Mucosa of rectum (tissue), 2 donors: ENCODE measurements around the gene ITSN1.

Experiments
- H3K27ac ChIP-seq, 2 donors: one replicate each; pipeline ENCODE4 v1.7.0; 2013; ENCODE audit warnings: inconsistent platforms in 2 of 2, low read depth in 2 of 2, low read length in 2 of 2
- H3K27me3 ChIP-seq, 2 donors: one replicate each; pipeline ENCODE4 v1.7.0; 2013; ENCODE audit warnings: low read length in 2 of 2; ENCODE audit not compliant: control insufficient read depth in 2 of 2, insufficient read depth in 2 of 2
- H3K36me3 ChIP-seq, 2 donors: one replicate each; pipeline ENCODE4 v1.7.0; 2013; ENCODE audit warnings: low read length in 2 of 2; ENCODE audit not compliant: control insufficient read depth in 2 of 2, insufficient read depth in 2 of 2
- H3K4me1 ChIP-seq, 2 donors: one replicate each; pipeline ENCODE4 v1.7.0; 2013; ENCODE audit warnings: low read length in 2 of 2, mild to moderate bottlenecking in 1 of 2; ENCODE audit not compliant: control insufficient read depth in 2 of 2, insufficient read depth in 2 of 2
- H3K4me3 ChIP-seq, 2 donors: one replicate each; pipeline ENCODE4 v1.7.0; 2013; ENCODE audit warnings: low read length in 2 of 2
- H3K9ac ChIP-seq, 2 donors: one replicate each; pipeline ENCODE4 v1.7.0; 2013; ENCODE audit warnings: low read length in 2 of 2, low read depth in 1 of 2, mild to moderate bottlenecking in 1 of 2
- H3K9me3 ChIP-seq, 2 donors: one replicate each; pipeline ENCODE4 v1.7.0; 2013; ENCODE audit warnings: low read length in 2 of 2; ENCODE audit not compliant: control insufficient read depth in 2 of 2
- donor health status: healthy.
- donor health status: Normal muscosa, but diverticular disease.

Gene ITSN1

DNA sequence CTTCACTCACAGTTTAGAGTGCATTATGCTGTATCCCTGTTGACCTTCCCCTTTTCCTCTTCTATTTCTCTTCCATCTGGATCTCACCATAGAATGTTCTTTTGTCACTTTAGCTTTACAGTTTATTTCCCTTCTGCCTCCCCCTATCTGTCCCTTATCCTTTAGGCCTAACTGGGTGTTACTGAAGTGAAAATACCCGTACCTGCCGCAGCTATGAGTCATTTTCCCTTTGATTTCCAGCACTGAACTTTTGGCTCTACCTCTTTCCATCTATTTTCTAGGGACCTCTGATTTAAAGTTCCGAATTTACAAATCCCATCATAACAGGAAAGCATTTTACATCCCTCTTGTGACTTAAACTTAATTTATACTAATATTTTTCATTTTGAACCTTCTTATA is 19.7 kb downstream of the ITSN1 start:
- H3K27me3 ChIP-seq = no peaks in the 10 kb centered on the region
- H3K4me3 ChIP-seq = no peak overlapping the region
- peaks cover 1 to 7% of the 10 kb centered on the region in 2 donors for H3K4me1 ChIP-seq
- no peak overlapping the region for H3K27ac ChIP-seq
- H3K9ac ChIP-seq = no peak overlapping the region
- H3K36me3 ChIP-seq = no peaks in the 10 kb centered on the region
- H3K9me3 ChIP-seq = no peaks in the 10 kb centered on the region

- Histone ChIP-seq H3K27ac (no peak overlapping the region), H3K27me3 (no peaks in the 10 kb centered on the region), H3K4me3 (no peak overlapping the region), H3K9ac (no peak overlapping the region), H3K4me1 (no peaks in the 10 kb centered on the region), H3K36me3 (no peaks in the 10 kb centered on the region), H3K9me3 (no peaks in the 10 kb centered on the region)
Observed at GRCh38 chr21:33663241-33663640, 20.9 kb downstream of the ITSN1 start.

GRCh38 chr21:33664135-33664534 is 21.8 kb downstream of the ITSN1 start:
- Histone ChIP-seq H3K4me1 (no peaks in the 10 kb centered on the region), H3K36me3 (no peaks in the 10 kb centered on the region), H3K9ac (no peak overlapping the region), H3K27me3 (no peaks in the 10 kb centered on the region), H3K4me3 (no peak overlapping the region), H3K27ac (no peak overlapping the region), H3K9me3 (no peaks in the 10 kb centered on the region)

DNA sequence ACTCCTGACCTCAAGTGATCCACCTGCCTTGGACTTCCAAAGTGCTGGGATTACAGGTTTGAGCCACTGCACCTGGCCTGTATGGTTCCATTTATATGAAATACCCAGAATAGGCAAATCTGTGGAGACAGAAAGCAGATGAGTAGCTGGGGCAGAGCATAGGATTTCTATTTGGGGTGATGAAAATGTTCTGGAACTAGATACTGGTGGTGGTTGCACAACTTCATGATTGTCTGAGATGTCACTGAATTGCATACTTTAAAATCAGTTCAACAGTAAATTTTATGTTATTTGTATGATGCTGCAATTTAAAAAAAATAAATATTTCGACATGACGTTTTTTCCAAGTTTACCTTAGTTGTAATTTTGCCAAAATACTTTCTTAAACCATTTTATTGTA is 23.9 kb downstream of the ITSN1 start:
- Histone ChIP-seq H3K9ac (no peak overlapping the region), H3K27ac (no peak overlapping the region), H3K36me3 (no peaks in the 10 kb centered on the region), H3K4me1 (no peaks in the 10 kb centered on the region), H3K4me3 (no peak overlapping the region), H3K9me3 (no peaks in the 10 kb centered on the region), H3K27me3 (no peaks in the 10 kb centered on the region)

DNA sequence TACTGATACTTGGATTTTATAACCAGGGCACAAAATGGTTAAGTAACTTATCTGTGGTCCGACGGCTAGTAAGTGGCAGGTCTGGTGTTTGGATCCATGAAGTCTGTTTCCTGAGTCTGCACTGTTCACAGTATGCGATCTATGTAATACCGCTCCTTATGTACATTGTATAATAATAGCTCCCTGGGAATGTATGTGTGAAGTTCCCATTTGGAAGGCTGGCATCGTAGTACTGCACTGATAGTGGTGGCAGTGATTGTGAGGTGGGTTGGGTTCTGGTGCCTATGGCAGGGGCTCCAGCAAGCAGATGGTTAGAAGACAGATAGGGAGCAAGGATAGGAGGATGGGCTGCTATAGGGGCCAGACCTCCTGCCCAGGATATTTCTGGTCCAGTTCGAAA is 25.3 kb downstream of the ITSN1 start:
- no peaks in the 10 kb centered on the region for H3K36me3 ChIP-seq
- no peaks in the 10 kb centered on the region for H3K4me1 ChIP-seq

DNA sequence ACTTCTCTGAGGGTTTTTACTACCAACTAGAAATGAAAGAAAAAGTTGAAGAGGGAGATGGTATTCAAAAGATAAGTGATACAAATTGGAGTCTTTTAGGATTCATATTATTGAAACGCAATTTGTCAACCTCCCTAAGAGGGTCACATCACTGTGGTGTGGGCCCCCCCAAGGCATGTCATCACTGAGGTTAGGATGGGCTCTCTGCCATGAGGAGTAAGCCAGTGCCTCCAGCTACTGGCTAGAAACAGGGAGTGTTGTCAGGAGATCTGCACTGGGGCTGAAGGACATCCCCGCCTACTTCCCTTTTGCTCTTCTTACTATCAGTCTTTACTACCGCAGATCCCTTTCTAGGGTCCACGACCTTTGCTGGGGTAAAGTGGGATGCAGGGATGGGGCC is 25.9 kb downstream of the ITSN1 start:
- H3K27ac ChIP-seq = no peak overlapping the region
- H3K9me3 ChIP-seq = no peaks in the 10 kb centered on the region
- H3K9ac ChIP-seq = no peak overlapping the region
- no peaks in the 10 kb centered on the region for H3K4me1 ChIP-seq
- H3K36me3 ChIP-seq = no peaks in the 10 kb centered on the region
- no peaks in the 10 kb centered on the region for H3K27me3 ChIP-seq
- H3K4me3 ChIP-seq = no peak overlapping the region

More for the DNA sequence above, 25.3 kb downstream of the ITSN1 start:
- no peaks in the 10 kb centered on the region for H3K27me3 ChIP-seq
- H3K9ac ChIP-seq = no peak overlapping the region
- H3K9me3 ChIP-seq = no peaks in the 10 kb centered on the region
- H3K4me3 ChIP-seq = no peak overlapping the region
- H3K27ac ChIP-seq = no peak overlapping the region

DNA sequence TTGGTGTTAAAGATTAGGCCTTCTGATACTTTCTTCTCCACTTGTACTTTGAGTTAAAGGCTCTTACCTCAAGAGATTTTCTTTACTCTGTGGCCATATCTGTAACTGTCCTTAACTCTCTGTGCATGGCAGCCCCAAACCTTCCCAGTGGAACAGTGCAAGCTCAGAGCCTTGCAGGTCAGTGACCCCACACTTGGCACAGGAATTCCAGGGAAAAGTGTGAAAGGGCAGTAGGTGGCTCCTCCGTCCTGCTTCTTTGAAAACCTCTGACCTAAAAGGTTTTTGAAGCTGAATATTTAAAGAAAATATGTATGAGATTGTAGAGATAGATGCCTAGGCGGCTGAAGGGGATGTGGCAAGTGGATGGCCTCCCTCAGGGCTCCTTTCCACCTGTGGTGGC is 26.3 kb downstream of the ITSN1 start:
- H3K4me1 ChIP-seq = no peaks in the 10 kb centered on the region
- no peak overlapping the region for H3K27ac ChIP-seq
- H3K27me3 ChIP-seq = no peaks in the 10 kb centered on the region
- H3K36me3 ChIP-seq = no peaks in the 10 kb centered on the region
- no peak overlapping the region for H3K9ac ChIP-seq
- no peak overlapping the region for H3K4me3 ChIP-seq
- H3K9me3 ChIP-seq = no peaks in the 10 kb centered on the region

- Histone ChIP-seq H3K36me3 (no peaks in the 10 kb centered on the region), H3K4me1 (no peaks in the 10 kb centered on the region), H3K9me3 (no peaks in the 10 kb centered on the region), H3K4me3 (no peak overlapping the region), H3K27ac (no peak overlapping the region), H3K27me3 (no peaks in the 10 kb centered on the region), H3K9ac (no peak overlapping the region)
Observed at GRCh38 chr21:33670076-33670978, 28.0 kb downstream of the ITSN1 start.

GRCh38 chr21:33673473-33673872 is 31.2 kb downstream of the ITSN1 start:
- Histone ChIP-seq H3K9me3 (no peaks in the 10 kb centered on the region), H3K4me3 (no peak overlapping the region), H3K27me3 (no peaks in the 10 kb centered on the region), H3K27ac (no peak overlapping the region), H3K4me1 (peaks cover 0 to 2% of the 10 kb centered on the region in 2 donors), H3K36me3 (no peaks in the 10 kb centered on the region), H3K9ac (no peak overlapping the region)

GRCh38 chr21:33674226-33674625 is 31.9 kb downstream of the ITSN1 start:
- Histone ChIP-seq H3K36me3 (no peaks in the 10 kb centered on the region), H3K9me3 (no peaks in the 10 kb centered on the region), H3K4me3 (no peak overlapping the region), H3K27me3 (no peaks in the 10 kb centered on the region), H3K27ac (no peak overlapping the region), H3K4me1 (peaks cover 0 to 4% of the 10 kb centered on the region in 2 donors), H3K9ac (no peak overlapping the region)
